ENCODE results near the gene B3GALNT2.

DNA sequence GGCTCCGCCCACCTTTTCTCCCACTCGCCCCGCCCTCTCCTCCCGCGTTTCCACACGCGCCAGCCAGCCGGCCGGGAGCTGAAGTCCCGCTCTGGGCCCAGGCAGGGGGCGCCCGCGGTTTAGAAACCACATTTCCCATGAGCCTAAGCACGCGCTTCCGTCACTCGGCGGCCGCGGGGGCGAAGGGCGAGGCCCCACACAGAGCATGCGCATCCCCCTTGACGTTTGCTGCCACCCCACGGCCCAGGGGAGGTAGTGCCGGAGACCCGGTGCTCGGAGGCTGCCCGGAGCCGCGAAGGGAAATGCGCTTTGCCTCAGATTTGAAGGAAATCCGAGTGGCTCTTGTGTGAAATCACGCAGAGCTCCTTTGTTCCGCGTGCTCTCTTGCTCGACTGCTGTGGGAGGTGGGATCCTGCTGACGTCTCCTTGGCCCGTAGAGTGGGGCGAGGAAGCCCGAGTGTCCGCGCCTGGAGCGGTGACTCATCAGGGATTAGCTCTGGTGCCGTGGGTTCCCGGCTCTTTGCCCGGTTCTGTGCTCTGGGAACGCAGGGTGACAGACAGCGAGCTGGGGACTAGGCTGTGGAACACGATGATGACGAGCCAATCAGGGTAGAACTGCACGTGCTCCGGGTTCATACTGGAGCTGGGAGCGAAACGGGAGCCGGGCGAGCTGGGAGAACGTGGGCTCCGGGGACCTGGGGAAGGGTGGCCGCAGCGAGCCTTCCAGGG lies 406 bp upstream of the B3GALNT2 start:
- TF ChIP-seq, protein P1, sequence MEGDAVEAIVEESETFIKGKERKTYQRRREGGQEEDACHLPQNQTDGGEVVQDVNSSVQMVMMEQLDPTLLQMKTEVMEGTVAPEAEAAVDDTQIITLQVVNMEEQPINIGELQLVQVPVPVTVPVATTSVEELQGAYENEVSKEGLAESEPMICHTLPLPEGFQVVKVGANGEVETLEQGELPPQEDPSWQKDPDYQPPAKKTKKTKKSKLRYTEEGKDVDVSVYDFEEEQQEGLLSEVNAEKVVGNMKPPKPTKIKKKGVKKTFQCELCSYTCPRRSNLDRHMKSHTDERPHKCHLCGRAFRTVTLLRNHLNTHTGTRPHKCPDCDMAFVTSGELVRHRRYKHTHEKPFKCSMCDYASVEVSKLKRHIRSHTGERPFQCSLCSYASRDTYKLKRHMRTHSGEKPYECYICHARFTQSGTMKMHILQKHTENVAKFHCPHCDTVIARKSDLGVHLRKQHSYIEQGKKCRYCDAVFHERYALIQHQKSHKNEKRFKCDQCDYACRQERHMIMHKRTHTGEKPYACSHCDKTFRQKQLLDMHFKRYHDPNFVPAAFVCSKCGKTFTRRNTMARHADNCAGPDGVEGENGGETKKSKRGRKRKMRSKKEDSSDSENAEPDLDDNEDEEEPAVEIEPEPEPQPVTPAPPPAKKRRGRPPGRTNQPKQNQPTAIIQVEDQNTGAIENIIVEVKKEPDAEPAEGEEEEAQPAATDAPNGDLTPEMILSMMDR (conservative IDR thresholded peaks at IDR 0.05), result peak; percentile 97
- no peak for TF ChIP-seq ZFX (IDR thresholded peaks at IDR 0.05)

All from C4-2B (cell line).